ENCODE results near the gene AREG.

GRCh38 chr4:74481891-74482609 is 37.1 kb downstream of the AREG start:
- TF ChIP-seq, protein P1, sequence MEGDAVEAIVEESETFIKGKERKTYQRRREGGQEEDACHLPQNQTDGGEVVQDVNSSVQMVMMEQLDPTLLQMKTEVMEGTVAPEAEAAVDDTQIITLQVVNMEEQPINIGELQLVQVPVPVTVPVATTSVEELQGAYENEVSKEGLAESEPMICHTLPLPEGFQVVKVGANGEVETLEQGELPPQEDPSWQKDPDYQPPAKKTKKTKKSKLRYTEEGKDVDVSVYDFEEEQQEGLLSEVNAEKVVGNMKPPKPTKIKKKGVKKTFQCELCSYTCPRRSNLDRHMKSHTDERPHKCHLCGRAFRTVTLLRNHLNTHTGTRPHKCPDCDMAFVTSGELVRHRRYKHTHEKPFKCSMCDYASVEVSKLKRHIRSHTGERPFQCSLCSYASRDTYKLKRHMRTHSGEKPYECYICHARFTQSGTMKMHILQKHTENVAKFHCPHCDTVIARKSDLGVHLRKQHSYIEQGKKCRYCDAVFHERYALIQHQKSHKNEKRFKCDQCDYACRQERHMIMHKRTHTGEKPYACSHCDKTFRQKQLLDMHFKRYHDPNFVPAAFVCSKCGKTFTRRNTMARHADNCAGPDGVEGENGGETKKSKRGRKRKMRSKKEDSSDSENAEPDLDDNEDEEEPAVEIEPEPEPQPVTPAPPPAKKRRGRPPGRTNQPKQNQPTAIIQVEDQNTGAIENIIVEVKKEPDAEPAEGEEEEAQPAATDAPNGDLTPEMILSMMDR (IDR thresholded peaks at IDR 0.05), result no peak
- TF ChIP-seq POLR2A (IDR thresholded peaks at IDR 0.05), result no peak
- no peak for TF ChIP-seq EP300 (IDR thresholded peaks at IDR 0.05)

All from suprapubic skin (tissue), 3 donors.